ENCODE results near the gene CYP8B1. TPM values are rescaled to one million over a fixed set of nuclear protein-coding genes. Genes with fewer than 3 reads are reported as not detected.

CYP8B1 gene
- total RNA-seq, 2 donors from 2014 or later, result not detected

- no peak overlapping the region for H3K27ac ChIP-seq
- H3K36me3 ChIP-seq, result no peaks in the 10 kb centered on the region
- no peak for TF ChIP-seq CTCF (IDR thresholded peaks at IDR 0.05)
- no peak overlapping the region for H3K4me3 ChIP-seq
- no peaks in the 10 kb centered on the region for H3K27me3 ChIP-seq (replicated peaks; ENCODE audit: insufficient read depth)
- DNase-seq (ENCODE audit: low spot score) (no peak), ATAC-seq (ENCODE audit: insufficient number of reproducible peaks, low FRiP score, low read depth) (no peak)
- H3K9me3 ChIP-seq, result no peaks in the 10 kb centered on the region
- H3K4me1 ChIP-seq (ENCODE audit: control insufficient read depth in 1 of 2, low read depth in 2 of 2), result peaks cover 6 to 8% of the 10 kb centered on the region in 2 donors
Measured at GRCh38 chr3:42901073-42901415, 25.4 kb upstream of the CYP8B1 start.

DNA sequence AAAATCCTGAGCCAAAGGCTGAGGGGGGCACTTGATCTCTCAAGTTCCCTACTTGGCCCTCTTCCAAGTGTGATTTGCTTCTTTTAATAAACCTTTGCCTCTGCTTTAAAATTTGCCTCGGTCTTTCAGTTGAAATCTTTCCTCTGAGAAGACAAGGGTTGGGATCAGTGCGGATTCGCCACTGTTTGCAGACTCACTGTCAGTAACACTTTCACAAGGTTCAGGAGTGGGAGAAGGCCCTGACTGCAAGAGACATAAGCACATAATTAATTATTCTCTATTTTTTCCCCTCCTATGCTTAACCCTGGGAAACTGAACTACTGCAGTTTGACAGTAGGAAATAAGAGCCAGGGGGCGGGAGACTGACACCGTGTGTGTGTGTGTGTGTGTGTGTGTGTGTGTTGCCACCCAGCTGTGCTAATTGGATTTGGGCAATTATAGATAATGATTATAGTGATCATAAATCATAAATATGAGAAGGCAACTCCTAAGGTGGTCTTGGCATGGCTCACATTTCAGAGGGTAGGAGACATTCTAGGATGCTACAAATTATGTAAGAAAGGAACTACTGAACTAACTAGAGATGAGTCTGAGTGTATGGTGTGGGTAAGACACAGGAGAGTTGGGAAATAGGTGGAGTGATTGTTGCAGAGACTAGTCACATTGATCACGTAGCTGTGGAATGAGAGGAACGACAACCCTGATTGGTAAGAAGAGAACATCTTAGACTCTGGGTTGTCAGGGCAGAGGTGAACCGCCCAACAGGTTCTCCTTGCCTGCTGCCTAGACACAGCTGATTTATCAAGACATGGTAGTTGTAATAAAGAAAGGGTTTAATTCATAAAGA is 24.8 kb upstream of the CYP8B1 start:
- ATAC-seq (ENCODE audit: insufficient number of reproducible peaks, low FRiP score, low read depth), result no peak
- H3K27me3 ChIP-seq (replicated peaks; ENCODE audit: insufficient read depth), result no peaks in the 10 kb centered on the region
- no peak overlapping the region for H3K4me3 ChIP-seq
- TF ChIP-seq CTCF (IDR thresholded peaks at IDR 0.05), result no peak
- H3K4me1 ChIP-seq (ENCODE audit: control insufficient read depth in 1 of 2, low read depth in 2 of 2), result peaks cover 1 to 3% of the 10 kb centered on the region in 2 donors
- H3K27ac ChIP-seq, result no peak overlapping the region
- H3K36me3 ChIP-seq, result no peaks in the 10 kb centered on the region
- DNase-seq (ENCODE audit: low spot score), result no peak
- no peaks in the 10 kb centered on the region for H3K9me3 ChIP-seq

- ATAC-seq (ENCODE audit: insufficient number of reproducible peaks, low FRiP score, low read depth) (no peak), DNase-seq (ENCODE audit: low spot score) (no peak)
- Histone ChIP-seq H3K4me1 (ENCODE audit: control insufficient read depth in 1 of 2, low read depth in 2 of 2) (no peaks in the 10 kb centered on the region), H3K27me3 (replicated peaks; ENCODE audit: insufficient read depth) (no peaks in the 10 kb centered on the region), H3K9me3 (no peaks in the 10 kb centered on the region), H3K36me3 (no peaks in the 10 kb centered on the region), H3K4me3 (no peak overlapping the region), H3K27ac (no peak overlapping the region)
- no peak for TF ChIP-seq CTCF (IDR thresholded peaks at IDR 0.05)
Measured at GRCh38 chr3:42898896-42899675, 23.4 kb upstream of the CYP8B1 start.

DNA sequence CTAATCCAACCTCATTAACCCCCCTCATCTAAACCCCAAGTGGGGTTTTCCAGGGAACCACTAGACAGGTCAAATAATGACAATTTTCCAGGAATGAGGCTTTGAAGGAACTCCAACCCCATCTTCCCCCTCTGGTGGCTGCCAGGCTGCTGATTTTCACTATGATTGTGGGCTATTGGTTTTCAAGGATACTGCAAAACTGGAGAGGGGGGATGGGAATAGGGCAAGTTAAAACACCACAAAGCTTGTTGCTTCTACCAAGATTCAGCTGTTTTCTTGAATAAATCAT is 19.8 kb upstream of the CYP8B1 start:
- H3K4me1 ChIP-seq (ENCODE audit: control insufficient read depth in 1 of 2, low read depth in 2 of 2), result no peaks in the 10 kb centered on the region
- no peak overlapping the region for H3K4me3 ChIP-seq
- H3K36me3 ChIP-seq, result no peaks in the 10 kb centered on the region
- TF ChIP-seq CTCF (IDR thresholded peaks at IDR 0.05), result no peak
- H3K9me3 ChIP-seq, result no peaks in the 10 kb centered on the region
- ATAC-seq (ENCODE audit: insufficient number of reproducible peaks, low FRiP score, low read depth) (no peak), DNase-seq (ENCODE audit: low spot score) (no peak)
- no peak overlapping the region for H3K27ac ChIP-seq
- no peaks in the 10 kb centered on the region for H3K27me3 ChIP-seq (replicated peaks; ENCODE audit: insufficient read depth)

DNA sequence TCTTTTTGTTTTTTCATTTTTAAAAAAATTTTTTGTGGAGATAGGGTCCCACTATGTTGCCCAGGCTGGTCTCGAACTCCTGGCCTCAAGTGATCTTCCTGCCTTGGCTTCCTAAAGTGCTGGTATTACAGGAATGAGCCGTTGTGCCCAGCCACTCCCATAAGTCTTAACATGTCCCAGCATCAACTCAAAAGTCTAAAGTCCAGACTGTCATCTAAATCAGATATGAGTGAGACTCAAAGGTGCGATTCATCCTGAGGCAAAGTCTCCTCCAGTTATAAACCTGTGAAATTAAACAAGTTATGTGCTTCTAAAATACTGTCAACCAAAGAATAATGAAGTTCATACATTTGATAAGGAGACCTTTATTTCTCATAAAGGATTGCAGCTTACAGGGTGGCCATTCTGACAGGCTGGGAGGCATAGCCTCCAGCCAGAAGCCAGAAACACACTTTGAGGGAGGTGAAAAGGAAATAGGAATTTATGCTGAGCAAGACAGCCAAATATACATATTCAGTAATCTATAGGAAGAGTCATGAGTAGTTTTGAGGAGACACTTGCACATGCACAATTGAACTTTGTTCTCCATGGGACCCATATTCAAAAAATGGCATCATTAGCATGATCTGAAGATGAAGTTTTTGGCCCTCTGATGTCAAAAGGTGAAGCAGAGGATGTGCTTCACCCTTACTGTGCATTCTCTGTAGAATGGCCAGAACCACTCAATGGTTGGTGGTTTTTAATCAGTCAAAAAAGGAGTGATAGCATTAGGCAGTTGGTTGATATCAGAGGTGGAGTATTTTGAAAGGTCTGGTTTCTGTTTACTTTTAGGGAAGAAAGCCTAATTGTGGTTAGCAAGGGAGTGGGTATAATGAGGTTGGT is 19.3 kb upstream of the CYP8B1 start:
- TF ChIP-seq CTCF (IDR thresholded peaks at IDR 0.05), result no peak
- DNase-seq (ENCODE audit: low spot score), result no peak
- Histone ChIP-seq H3K36me3 (no peaks in the 10 kb centered on the region), H3K27ac (no peak overlapping the region), H3K4me3 (no peak overlapping the region), H3K4me1 (ENCODE audit: control insufficient read depth in 1 of 2, low read depth in 2 of 2) (no peaks in the 10 kb centered on the region), H3K27me3 (replicated peaks; ENCODE audit: insufficient read depth) (no peaks in the 10 kb centered on the region), H3K9me3 (no peaks in the 10 kb centered on the region)
- no peak for ATAC-seq (ENCODE audit: insufficient number of reproducible peaks, low FRiP score, low read depth)
